GM19023 (cell line): Measurements from ENCODE around the gene YKT6.

Experiments used
- ATAC-seq: cut with Tn5 transposase; IDR thresholded peaks from one replicate; pipeline ENCODE4 v1.9.1; 2021; ENCODE audit warnings: mild to moderate bottlenecking, moderate library complexity; ENCODE audit not compliant: unreplicated experiment

YKT6 gene

DNA sequence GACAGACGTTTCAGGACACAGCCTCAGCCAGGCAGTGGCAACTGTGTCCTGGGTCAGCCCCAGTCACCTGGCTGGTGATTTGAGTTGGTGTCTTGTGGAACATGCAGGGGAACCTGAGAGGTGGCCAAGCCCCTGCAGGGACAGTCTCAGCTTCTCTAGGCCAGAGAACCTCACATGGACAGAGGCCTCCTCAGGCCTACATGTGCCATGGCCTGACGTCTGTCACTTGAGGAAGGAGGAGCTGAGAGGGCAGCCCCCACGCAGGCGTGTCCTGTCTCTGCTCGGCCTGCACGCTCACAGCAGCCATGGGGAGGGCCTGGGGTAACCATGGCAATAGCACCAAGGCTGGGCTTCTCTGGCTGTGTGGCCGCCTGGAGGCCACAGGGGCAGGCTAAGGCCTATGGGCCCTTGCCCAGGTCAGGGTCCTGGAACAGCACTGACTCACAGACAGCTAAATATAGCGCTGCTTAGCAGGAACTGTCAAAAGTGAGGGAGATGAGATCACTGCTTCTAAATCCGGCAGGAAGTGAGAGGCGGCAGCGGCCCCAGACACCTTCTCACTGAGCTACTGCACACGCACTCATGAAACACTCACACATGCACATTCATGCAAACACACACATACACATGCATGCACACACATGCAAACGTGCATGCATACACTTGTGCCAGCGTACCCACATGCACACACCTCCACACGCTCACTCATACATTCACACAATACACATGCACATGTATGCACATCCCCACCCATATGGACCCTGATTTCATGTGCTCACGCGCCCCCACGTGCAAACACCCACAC lies 57.0 kb downstream of the YKT6 start:
- peak; percentile 90 for ATAC-seq

DNA sequence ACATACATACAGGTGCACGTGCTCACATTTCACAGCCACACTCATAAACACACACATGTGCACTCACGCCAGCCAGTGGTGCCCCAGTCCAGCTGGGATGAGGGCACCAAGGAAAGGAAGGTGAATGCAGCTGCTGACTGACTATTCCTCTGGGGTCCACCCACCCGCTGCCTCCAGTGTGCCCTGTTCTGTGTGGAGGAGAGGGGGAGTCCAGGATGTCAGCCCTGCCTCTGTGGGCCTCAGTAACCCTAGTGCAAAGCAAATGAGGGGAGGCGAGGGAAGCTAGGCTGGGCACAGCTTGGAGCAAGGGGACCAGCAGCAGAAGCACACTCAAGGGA lies 57.6 kb downstream of the YKT6 start:
- ATAC-seq: no peak

GRCh38 chr7:44258865-44259546 lies 58.2 kb downstream of the YKT6 start:
- ATAC-seq: no peak

- ATAC-seq: no peak
These were observed 59.0 kb downstream of the YKT6 start for GRCh38 chr7:44259547-44260457.

GRCh38 chr7:44261240-44261639 lies 60.5 kb downstream of the YKT6 start:
- no peak for ATAC-seq

GRCh38 chr7:44262031-44262430 lies 61.3 kb downstream of the YKT6 start:
- ATAC-seq: no peak

GRCh38 chr7:44263326-44264082 lies 62.7 kb downstream of the YKT6 start:
- no peak for ATAC-seq
